Measurements from ENCODE around the gene PEPD.

GRCh38 chr19:33339016-33339984 lies 182.3 kb downstream of the PEPD start:
- TF ChIP-seq, protein P1, sequence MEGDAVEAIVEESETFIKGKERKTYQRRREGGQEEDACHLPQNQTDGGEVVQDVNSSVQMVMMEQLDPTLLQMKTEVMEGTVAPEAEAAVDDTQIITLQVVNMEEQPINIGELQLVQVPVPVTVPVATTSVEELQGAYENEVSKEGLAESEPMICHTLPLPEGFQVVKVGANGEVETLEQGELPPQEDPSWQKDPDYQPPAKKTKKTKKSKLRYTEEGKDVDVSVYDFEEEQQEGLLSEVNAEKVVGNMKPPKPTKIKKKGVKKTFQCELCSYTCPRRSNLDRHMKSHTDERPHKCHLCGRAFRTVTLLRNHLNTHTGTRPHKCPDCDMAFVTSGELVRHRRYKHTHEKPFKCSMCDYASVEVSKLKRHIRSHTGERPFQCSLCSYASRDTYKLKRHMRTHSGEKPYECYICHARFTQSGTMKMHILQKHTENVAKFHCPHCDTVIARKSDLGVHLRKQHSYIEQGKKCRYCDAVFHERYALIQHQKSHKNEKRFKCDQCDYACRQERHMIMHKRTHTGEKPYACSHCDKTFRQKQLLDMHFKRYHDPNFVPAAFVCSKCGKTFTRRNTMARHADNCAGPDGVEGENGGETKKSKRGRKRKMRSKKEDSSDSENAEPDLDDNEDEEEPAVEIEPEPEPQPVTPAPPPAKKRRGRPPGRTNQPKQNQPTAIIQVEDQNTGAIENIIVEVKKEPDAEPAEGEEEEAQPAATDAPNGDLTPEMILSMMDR (IDR thresholded peaks at IDR 0.05): no peak
- no peak for TF ChIP-seq ZFX (IDR thresholded peaks at IDR 0.05; ENCODE audit: borderline replicate concordance)
